HepG2 (cell line): Measurements from ENCODE around the gene MORN5. TPM values are rescaled to one million over a fixed set of nuclear protein-coding genes. Genes with fewer than 3 reads are reported as not detected.

ENCODE experiments used
- CC2D1A ChIP-seq: sonication (generic); formaldehyde crosslinking; IDR thresholded peaks from 2 replicates; pipeline ENCODE4 v1.8.1; 2023; ENCODE audit warnings: mild to moderate bottlenecking, missing genetic modification reagents
- E2F5 ChIP-seq: sonication (generic); formaldehyde crosslinking; conservative IDR thresholded peaks from 2 replicates; pipeline ENCODE4 v1.4.0; 2020; ENCODE audit warnings: missing genetic modification reagents
- ZFX ChIP-seq: sonication (generic); formaldehyde crosslinking; IDR thresholded peaks from 2 replicates; pipeline ENCODE4 v1.4.0; 2020; ENCODE audit warnings: mild to moderate bottlenecking, low read depth, missing genetic modification reagents, moderate library complexity
- ZNF230 ChIP-seq: sonication (generic); formaldehyde crosslinking; IDR thresholded peaks from 2 replicates; pipeline ENCODE4 v1.4.0; 2020; ENCODE audit warnings: mild to moderate bottlenecking, missing genetic modification reagents
- ZNF615 ChIP-seq: sonication (generic); formaldehyde crosslinking; IDR thresholded peaks from 2 replicates; pipeline ENCODE4 v1.5.0; 2020; ENCODE audit warnings: mild to moderate bottlenecking, missing genetic modification reagents, borderline replicate concordance
- ZNF776 ChIP-seq: sonication (generic); formaldehyde crosslinking; IDR thresholded peaks from 2 replicates; pipeline ENCODE4 v1.4.0; 2020; ENCODE audit warnings: mild to moderate bottlenecking, missing genetic modification reagents
- polyA plus RNA-seq, 8 experiments: library from polyadenylated mRNA; depleted of rRNA in 3 of 8; stranded (reverse) in 7 of 8; unstranded in 1 of 8; fragments of >200 nt; fragmentation: Illumina TruSeq in 4 of 8; extraction: Trizol in 4 of 8; gene quantifications; 2 replicates each; pipeline versions ENCODE4 v1.2.1 to v1.2.3, GENCODE V29; 2011 to 2016; ENCODE audit warnings: low read depth in 4 of 8, missing spikeins in 1 of 8, mixed read lengths in 1 of 8; ENCODE audit not compliant: insufficient read depth in 1 of 8
- total RNA-seq, 5 experiments: library from RNA; depleted of rRNA; stranded (reverse); fragments of >200 nt; fragmentation: Illumina TruSeq; extraction: Trizol; gene quantifications; 2 replicates each; pipeline ENCODE4 v1.2.3, GENCODE V29; 2016; ENCODE audit warnings: low read depth in 1 of 5
- TF ChIP-seq, protein P1 (sequence below): sonication (generic); formaldehyde crosslinking; IDR thresholded peaks from 2 replicates; pipeline ENCODE4 v1.4.0; 2020; ENCODE audit warnings: mild to moderate bottlenecking, missing genetic modification reagents
- TF ChIP-seq, protein P2 (sequence below): sonication (generic); formaldehyde crosslinking; IDR thresholded peaks from 2 replicates; pipeline ENCODE4; 2020; ENCODE audit warnings: missing genetic modification reagents, mild to moderate bottlenecking, borderline replicate concordance

The MORN5 gene
- total and polyA plus RNA-seq, 2 of the 13 experiments (the other 11 are each of a cell fraction or from before 2014, with no cell fraction given) = not detected

GRCh38 chr9:122125509-122126330 lies 34.0 kb upstream of the MORN5 start (continued):
- TF ChIP-seq, protein P1, sequence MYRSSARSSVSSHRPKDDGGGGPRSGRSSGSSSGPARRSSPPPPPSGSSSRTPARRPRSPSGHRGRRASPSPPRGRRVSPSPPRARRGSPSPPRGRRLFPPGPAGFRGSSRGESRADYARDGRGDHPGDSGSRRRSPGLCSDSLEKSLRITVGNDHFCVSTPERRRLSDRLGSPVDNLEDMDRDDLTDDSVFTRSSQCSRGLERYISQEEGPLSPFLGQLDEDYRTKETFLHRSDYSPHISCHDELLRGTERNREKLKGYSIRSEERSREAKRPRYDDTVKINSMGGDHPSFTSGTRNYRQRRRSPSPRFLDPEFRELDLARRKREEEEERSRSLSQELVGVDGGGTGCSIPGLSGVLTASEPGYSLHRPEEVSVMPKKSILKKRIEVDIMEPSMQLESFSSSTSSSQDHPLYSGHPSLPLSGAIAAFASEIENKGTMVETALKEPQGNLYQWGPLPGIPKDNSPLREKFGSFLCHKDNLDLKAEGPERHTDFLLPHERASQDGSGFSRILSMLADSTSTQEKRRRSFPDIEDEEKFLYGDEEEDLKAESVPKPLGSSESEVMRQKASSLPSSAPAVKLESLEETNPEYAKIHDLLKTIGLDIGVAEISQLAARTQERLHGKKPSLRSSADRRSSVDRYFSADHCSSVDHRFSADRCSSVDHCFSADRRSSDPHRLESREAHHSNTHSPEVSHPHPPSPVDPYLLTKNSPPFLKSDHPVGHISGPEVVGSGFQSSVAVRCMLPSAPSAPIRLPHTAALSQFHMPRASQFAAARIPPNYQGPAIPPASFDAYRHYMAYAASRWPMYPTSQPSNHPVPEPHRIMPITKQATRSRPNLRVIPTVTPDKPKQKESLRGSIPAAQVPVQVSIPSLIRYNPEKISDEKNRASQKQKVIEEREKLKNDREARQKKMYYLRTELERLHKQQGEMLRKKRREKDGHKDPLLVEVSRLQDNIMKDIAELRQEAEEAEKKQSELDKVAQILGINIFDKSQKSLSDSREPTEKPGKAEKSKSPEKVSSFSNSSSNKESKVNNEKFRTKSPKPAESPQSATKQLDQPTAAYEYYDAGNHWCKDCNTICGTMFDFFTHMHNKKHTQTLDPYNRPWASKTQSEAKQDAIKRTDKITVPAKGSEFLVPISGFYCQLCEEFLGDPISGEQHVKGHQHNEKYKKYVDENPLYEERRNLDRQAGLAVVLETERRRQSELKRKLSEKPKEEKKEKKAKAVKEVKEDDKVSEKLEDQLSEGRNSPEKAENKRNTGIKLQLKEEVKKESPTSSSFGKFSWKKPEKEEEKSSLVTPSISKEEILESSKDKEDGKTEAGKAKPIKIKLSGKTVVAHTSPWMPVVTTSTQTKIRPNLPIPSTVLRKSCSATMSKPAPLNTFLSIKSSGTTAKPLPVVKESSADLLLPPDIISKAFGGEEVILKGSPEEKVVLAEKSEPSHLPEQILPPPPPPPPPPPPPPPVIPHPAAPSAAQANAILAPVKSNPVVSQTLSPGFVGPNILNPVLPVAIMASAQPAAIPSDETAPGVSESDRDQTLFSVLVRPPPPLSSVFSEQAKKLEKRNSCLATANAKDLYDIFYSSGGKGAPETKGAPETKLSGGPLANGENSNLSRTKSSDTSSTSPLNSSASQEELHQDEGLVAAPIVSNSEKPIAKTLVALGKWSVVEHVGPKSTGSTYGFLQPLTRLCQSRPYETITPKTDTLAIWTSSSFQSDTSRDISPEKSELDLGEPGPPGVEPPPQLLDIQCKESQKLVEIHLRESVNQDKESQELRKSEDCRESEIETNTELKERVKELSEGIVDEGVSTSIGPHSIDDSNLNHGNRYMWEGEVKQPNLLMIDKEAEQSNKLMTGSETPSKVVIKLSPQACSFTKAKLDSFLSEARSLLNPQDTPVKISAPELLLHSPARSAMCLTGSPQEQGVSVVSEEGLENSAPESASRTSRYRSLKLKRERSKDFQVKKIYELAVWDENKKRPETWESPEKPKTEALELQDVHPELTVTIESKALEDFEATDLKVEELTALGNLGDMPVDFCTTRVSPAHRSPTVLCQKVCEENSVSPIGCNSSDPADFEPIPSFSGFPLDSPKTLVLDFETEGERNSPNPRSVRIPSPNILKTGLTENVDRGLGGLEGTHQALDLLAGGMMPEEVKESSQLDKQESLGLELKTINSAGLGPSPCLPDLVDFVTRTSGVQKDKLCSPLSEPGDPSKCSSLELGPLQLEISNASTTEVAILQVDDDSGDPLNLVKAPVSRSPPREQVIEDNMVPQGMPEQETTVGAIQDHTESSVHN = no peak; the same call in 1 of the 2 replicates
- TF ChIP-seq CC2D1A (CRISPR knock-in tag) (no peak), E2F5 (CRISPR knock-in tag) (no peak), ZFX (CRISPR knock-in tag) (peak; percentile 35; the same call in 1 of the 2 replicates), ZNF615 (CRISPR knock-in tag) (no peak), ZNF776 (no peak), ZNF230 (no peak)
- TF ChIP-seq, protein P2, sequence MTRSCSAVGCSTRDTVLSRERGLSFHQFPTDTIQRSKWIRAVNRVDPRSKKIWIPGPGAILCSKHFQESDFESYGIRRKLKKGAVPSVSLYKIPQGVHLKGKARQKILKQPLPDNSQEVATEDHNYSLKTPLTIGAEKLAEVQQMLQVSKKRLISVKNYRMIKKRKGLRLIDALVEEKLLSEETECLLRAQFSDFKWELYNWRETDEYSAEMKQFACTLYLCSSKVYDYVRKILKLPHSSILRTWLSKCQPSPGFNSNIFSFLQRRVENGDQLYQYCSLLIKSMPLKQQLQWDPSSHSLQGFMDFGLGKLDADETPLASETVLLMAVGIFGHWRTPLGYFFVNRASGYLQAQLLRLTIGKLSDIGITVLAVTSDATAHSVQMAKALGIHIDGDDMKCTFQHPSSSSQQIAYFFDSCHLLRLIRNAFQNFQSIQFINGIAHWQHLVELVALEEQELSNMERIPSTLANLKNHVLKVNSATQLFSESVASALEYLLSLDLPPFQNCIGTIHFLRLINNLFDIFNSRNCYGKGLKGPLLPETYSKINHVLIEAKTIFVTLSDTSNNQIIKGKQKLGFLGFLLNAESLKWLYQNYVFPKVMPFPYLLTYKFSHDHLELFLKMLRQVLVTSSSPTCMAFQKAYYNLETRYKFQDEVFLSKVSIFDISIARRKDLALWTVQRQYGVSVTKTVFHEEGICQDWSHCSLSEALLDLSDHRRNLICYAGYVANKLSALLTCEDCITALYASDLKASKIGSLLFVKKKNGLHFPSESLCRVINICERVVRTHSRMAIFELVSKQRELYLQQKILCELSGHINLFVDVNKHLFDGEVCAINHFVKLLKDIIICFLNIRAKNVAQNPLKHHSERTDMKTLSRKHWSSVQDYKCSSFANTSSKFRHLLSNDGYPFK (CRISPR knock-in tag) = 0 out of 2 replicates have a peak, but pooled peaks have one; percentile 31
